ENCODE data around the gene ERICH6B.

GRCh38 chr13:45654633-45655349 lies 39.3 kb upstream of the ERICH6B start:
- TF ChIP-seq POLR2AphosphoS5 (IDR thresholded peaks at IDR 0.05; ENCODE audit: low read depth, low read length) (no peak), POLR2A (IDR thresholded peaks at IDR 0.05; ENCODE audit: low read depth, low read length) (no peak), TAF1 (IDR thresholded peaks at IDR 0.05; ENCODE audit: borderline replicate concordance, low read depth, low read length) (no peak)

Measured in GM12892 (cell line).